Measurements from ENCODE around the gene SUSD6. TPM values are rescaled to one million over a fixed set of nuclear protein-coding genes. Genes with fewer than 3 reads are reported as not detected.

The SUSD6 gene
- total RNA-seq, 2 experiments from 2014 or later: 62.9 to 66.4 TPM

- Mint-ChIP-seq H3K27ac (peak overlapping the region; percentile 99), H3K4me3 (peak overlapping the region; percentile 96), H3K9me3 (ENCODE audit: low read depth) (no peaks in the 10 kb centered on the region), H3K4me1 (peaks cover 80% of the 10 kb centered on the region), H3K36me3 (peaks cover 47% of the 10 kb centered on the region), H3K27me3 (no peaks in the 10 kb centered on the region)
- CTCF ChIA-PET: interaction anchor here (1.1 to 2.0 kb wide), 5 partner anchors 10 to 111 kb away, joined by 3 to 12 read pairs (median 4); no protein-coding TSS in a partner anchor
- ATAC-seq: peak; percentile 63
- DNase-seq: peak; percentile 75
Measured at GRCh38 chr14:69615496-69616407, 4.4 kb downstream of the SUSD6 start.

- Mint-ChIP-seq H3K27me3 (no peaks in the 10 kb centered on the region), H3K4me1 (peaks cover 83% of the 10 kb centered on the region), H3K4me3 (peak overlapping the region; percentile 96), H3K36me3 (peaks cover 50% of the 10 kb centered on the region), H3K9me3 (ENCODE audit: low read depth) (no peaks in the 10 kb centered on the region), H3K27ac (peak overlapping the region; percentile 99)
- no peak for DNase-seq
- CTCF ChIA-PET: interaction anchor here (1.1 kb wide), 2 partner anchors 11 to 110 kb away, joined by 3 to 4 read pairs; no protein-coding TSS in a partner anchor
- no peak for ATAC-seq
Measured at GRCh38 chr14:69616408-69616773, 5.0 kb downstream of the SUSD6 start.

- ATAC-seq (no peak), DNase-seq (no peak)
- peak overlapping the region; percentile 99 for H3K27ac Mint-ChIP-seq
- peaks cover 46% of the 10 kb centered on the region for H3K36me3 Mint-ChIP-seq
- CTCF ChIA-PET: interaction anchor here (1.1 kb wide), 1 partner anchor 33 kb away, joined by 3 read pairs; no protein-coding TSS in a partner anchor
- H3K4me3 Mint-ChIP-seq: no peak overlapping the region
- no peaks in the 10 kb centered on the region for H3K27me3 Mint-ChIP-seq
- H3K9me3 Mint-ChIP-seq (ENCODE audit: low read depth): no peaks in the 10 kb centered on the region
- H3K4me1 Mint-ChIP-seq: peaks cover 94% of the 10 kb centered on the region
Measured at GRCh38 chr14:69617796-69618195, 6.4 kb downstream of the SUSD6 start.

- H3K27me3 Mint-ChIP-seq: no peaks in the 10 kb centered on the region
- H3K4me3 Mint-ChIP-seq: peak overlapping the region; percentile 2
- ATAC-seq (no peak), DNase-seq (no peak)
- peaks cover 93% of the 10 kb centered on the region for H3K4me1 Mint-ChIP-seq
- H3K9me3 Mint-ChIP-seq (ENCODE audit: low read depth): no peaks in the 10 kb centered on the region
- peaks cover 40% of the 10 kb centered on the region for H3K36me3 Mint-ChIP-seq
- peak overlapping the region; percentile 99 for H3K27ac Mint-ChIP-seq
- CTCF ChIA-PET: interaction anchor here (0.9 to 1.0 kb wide), 2 partner anchors 11 to 108 kb away, joined by 3 to 4 read pairs; no protein-coding TSS in a partner anchor
Measured at GRCh38 chr14:69619012-69619411, 7.6 kb downstream of the SUSD6 start.

GRCh38 chr14:69620211-69620611 is 8.8 kb downstream of the SUSD6 start:
- Mint-ChIP-seq H3K27ac (peak overlapping the region; percentile 82), H3K36me3 (peaks cover 37% of the 10 kb centered on the region), H3K4me1 (peaks cover 93% of the 10 kb centered on the region), H3K27me3 (no peaks in the 10 kb centered on the region), H3K9me3 (ENCODE audit: low read depth) (no peaks in the 10 kb centered on the region), H3K4me3 (peak overlapping the region; percentile 22)
- ATAC-seq: no peak
- CTCF ChIA-PET: interaction anchor here (1.1 kb wide), 1 partner anchor 8 kb away, joined by 3 read pairs; no protein-coding TSS in a partner anchor
- DNase-seq: peak; percentile 59

GRCh38 chr14:69620981-69621380 is 9.6 kb downstream of the SUSD6 start:
- H3K27ac Mint-ChIP-seq: peak overlapping the region; percentile 54
- peaks cover 31% of the 10 kb centered on the region for H3K36me3 Mint-ChIP-seq
- H3K4me3 Mint-ChIP-seq: no peak overlapping the region
- H3K27me3 Mint-ChIP-seq: no peaks in the 10 kb centered on the region
- ATAC-seq (no peak), DNase-seq (no peak)
- no peaks in the 10 kb centered on the region for H3K9me3 Mint-ChIP-seq (ENCODE audit: low read depth)
- CTCF ChIA-PET: interaction anchor here (1.1 to 1.9 kb wide), 3 partner anchors 9 to 106 kb away, joined by 3 to 6 read pairs (median 4); no protein-coding TSS in a partner anchor
- peaks cover 93% of the 10 kb centered on the region for H3K4me1 Mint-ChIP-seq

GRCh38 chr14:69624136-69624535 is 12.7 kb downstream of the SUSD6 start:
- ATAC-seq (no peak), DNase-seq (no peak)
- H3K4me3 Mint-ChIP-seq: no peak overlapping the region
- H3K27me3 Mint-ChIP-seq: no peaks in the 10 kb centered on the region
- peak overlapping the region; percentile 96 for H3K27ac Mint-ChIP-seq
- CTCF ChIA-PET: interaction anchor here (1.0 to 1.4 kb wide), 2 partner anchors 10 to 30 kb away, joined by 3 read pairs; no protein-coding TSS in a partner anchor
- H3K9me3 Mint-ChIP-seq (ENCODE audit: low read depth): no peaks in the 10 kb centered on the region
- peaks cover 17% of the 10 kb centered on the region for H3K36me3 Mint-ChIP-seq
- peaks cover 91% of the 10 kb centered on the region for H3K4me1 Mint-ChIP-seq

GRCh38 chr14:69625299-69626131 is 14.1 kb downstream of the SUSD6 start:
- peak; percentile 91 for ATAC-seq
- peak overlapping the region; percentile 58 for H3K4me3 Mint-ChIP-seq
- CTCF ChIA-PET: interaction anchor here (0.8 to 1.9 kb wide), 8 partner anchors 9 to 102 kb away, joined by 3 to 16 read pairs (median 4); partner anchors contain the start of gene SUSD6
- no peaks in the 10 kb centered on the region for H3K27me3 Mint-ChIP-seq
- H3K4me1 Mint-ChIP-seq: peaks cover 92% of the 10 kb centered on the region
- H3K27ac Mint-ChIP-seq: peak overlapping the region; percentile 96
- DNase-seq: peak; percentile 95
- peaks cover 13% of the 10 kb centered on the region for H3K36me3 Mint-ChIP-seq
- no peaks in the 10 kb centered on the region for H3K9me3 Mint-ChIP-seq (ENCODE audit: low read depth)

GRCh38 chr14:69626132-69626500 is 14.7 kb downstream of the SUSD6 start:
- peaks cover 12% of the 10 kb centered on the region for H3K36me3 Mint-ChIP-seq
- H3K4me3 Mint-ChIP-seq: peak overlapping the region; percentile 58
- H3K27me3 Mint-ChIP-seq: no peaks in the 10 kb centered on the region
- H3K27ac Mint-ChIP-seq: peak overlapping the region; percentile 96
- peaks cover 92% of the 10 kb centered on the region for H3K4me1 Mint-ChIP-seq
- no peak for ATAC-seq
- no peak for DNase-seq
- CTCF ChIA-PET: interaction anchor here (1.1 to 1.9 kb wide), 8 partner anchors 9 to 101 kb away, joined by 3 to 16 read pairs (median 4); partner anchors contain the start of gene SUSD6
- no peaks in the 10 kb centered on the region for H3K9me3 Mint-ChIP-seq (ENCODE audit: low read depth)

- H3K27me3 Mint-ChIP-seq: no peaks in the 10 kb centered on the region
- no peaks in the 10 kb centered on the region for H3K9me3 Mint-ChIP-seq (ENCODE audit: low read depth)
- no peak for ATAC-seq
- H3K36me3 Mint-ChIP-seq: peaks cover 15% of the 10 kb centered on the region
- DNase-seq: no peak
- peak overlapping the region; percentile 31 for H3K4me3 Mint-ChIP-seq
- H3K27ac Mint-ChIP-seq: peak overlapping the region; percentile 75
- H3K4me1 Mint-ChIP-seq: peaks cover 98% of the 10 kb centered on the region
- CTCF ChIA-PET: interaction anchor here (0.7 to 2.0 kb wide), 12 partner anchors 8 to 102 kb away, joined by 3 to 6 read pairs (median 4); partner anchors contain the start of gene SUSD6
Measured at GRCh38 chr14:69629225-69630127, 18.1 kb downstream of the SUSD6 start.

DNA sequence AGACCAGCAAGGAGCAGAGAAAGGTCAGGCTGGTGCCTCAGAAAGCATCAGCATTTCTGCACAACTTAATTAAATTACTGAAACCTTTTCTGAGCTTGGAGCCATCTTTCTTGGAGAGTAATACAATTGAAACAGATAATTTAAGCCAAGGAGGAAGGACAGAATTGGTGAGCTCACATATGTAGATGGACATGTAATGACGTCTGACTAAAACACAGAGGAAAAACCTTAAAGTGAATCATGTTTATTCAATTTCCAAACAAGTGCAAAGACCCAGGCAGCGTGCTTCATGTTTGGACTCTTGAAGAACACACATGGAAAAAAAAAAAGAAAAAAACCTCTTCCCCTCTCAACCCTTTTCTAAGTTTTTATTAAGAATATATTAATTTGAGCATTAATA is 19.0 kb downstream of the SUSD6 start:
- Mint-ChIP-seq H3K4me1 (peaks cover 98% of the 10 kb centered on the region), H3K4me3 (no peak overlapping the region)

GRCh38 chr14:69631509-69631908 is 20.1 kb downstream of the SUSD6 start:
- H3K9me3 Mint-ChIP-seq (ENCODE audit: low read depth): no peaks in the 10 kb centered on the region
- H3K4me3 Mint-ChIP-seq: no peak overlapping the region
- CTCF ChIA-PET: interaction anchor here (1.5 to 1.6 kb wide), 2 partner anchors 17 to 19 kb away, joined by 3 to 4 read pairs; no protein-coding TSS in a partner anchor
- peaks cover 98% of the 10 kb centered on the region for H3K4me1 Mint-ChIP-seq
- H3K27ac Mint-ChIP-seq: no peak overlapping the region
- ATAC-seq: no peak
- DNase-seq: no peak
- H3K36me3 Mint-ChIP-seq: peaks cover 15% of the 10 kb centered on the region
- H3K27me3 Mint-ChIP-seq: no peaks in the 10 kb centered on the region

More for the DNA sequence above, 19.0 kb downstream of the SUSD6 start:
- CTCF ChIA-PET: interaction anchor here (0.7 to 2.0 kb wide), 12 partner anchors 9 to 101 kb away, joined by 3 to 6 read pairs (median 4); partner anchors contain the start of gene SUSD6
- Mint-ChIP-seq H3K36me3 (peaks cover 15% of the 10 kb centered on the region), H3K27me3 (no peaks in the 10 kb centered on the region), H3K9me3 (ENCODE audit: low read depth) (no peaks in the 10 kb centered on the region), H3K27ac (peak overlapping the region; percentile 75)
- no peak for ATAC-seq
- no peak for DNase-seq

All from activated CD8-positive, alpha-beta memory T cell treated with anti-CD3 and anti-CD28 coated beads, Interleukin-2, amount 10 ng/mL, durations not matched to agents 7 days and 5 days (primary cell).